Measurements from ENCODE around the gene FLOT1. TPM values are rescaled to one million over a fixed set of nuclear protein-coding genes. Genes with fewer than 3 reads are reported as not detected.

Gene FLOT1
- total and polyA plus RNA-seq, 4 donors = 69.4 to 215 (median 157) TPM

DNA sequence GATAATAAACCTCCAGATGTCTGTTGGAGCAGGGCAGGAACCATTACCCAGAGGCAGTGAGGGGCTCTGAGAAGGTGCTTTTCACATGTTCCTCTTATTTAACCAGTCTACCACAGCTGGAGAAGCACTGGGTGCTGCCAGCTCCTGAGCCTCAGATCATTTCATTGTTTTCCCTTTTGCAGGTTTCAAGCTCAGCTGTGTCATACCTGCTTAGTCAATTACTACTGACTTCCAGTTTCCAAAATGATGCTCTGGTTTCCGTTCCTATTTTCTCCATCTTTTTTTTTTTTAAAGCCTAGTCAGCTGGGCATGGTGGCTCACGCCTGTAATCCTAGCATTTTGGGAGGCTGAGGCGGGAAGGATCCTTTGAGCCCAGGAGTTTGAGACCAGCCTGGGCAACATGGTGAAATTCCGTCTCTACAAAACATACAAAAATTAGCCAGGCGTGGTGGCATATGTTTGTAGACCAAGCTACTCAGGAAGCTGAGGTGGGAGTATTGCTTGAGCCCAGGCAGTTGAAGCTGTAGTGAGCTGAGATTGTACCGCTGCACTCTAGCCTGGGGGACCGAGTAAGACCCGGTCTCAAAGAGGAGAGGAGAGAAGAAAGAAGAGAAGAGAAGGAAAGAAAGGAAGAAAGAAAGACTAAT is 6.7 kb downstream of the FLOT1 start:
- Histone ChIP-seq H3K27me3 (ENCODE audit: control insufficient read depth, insufficient read depth, low read length) (no peaks in the 10 kb centered on the region), H3K4me3 (ENCODE audit: low read depth, low read length) (no peak overlapping the region), H3K27ac (ENCODE audit: low read depth, low read length) (no peak overlapping the region), H3K9me3 (ENCODE audit: control insufficient read depth, insufficient read depth, low read length) (no peaks in the 10 kb centered on the region), H3K4me1 (ENCODE audit: control insufficient read depth, insufficient read depth, low read length) (peaks cover 5% of the 10 kb centered on the region), H3K36me3 (ENCODE audit: control insufficient read depth, insufficient read depth, low read length) (peaks cover 80% of the 10 kb centered on the region)
- no peak for DNase-seq (ENCODE audit: low read depth in 4 of 6, low spot score in 6 of 6)
- 97% methylated on average over 5 of the region's 8 CpGs for WGBS (ENCODE audit: insufficient coverage)

DNA sequence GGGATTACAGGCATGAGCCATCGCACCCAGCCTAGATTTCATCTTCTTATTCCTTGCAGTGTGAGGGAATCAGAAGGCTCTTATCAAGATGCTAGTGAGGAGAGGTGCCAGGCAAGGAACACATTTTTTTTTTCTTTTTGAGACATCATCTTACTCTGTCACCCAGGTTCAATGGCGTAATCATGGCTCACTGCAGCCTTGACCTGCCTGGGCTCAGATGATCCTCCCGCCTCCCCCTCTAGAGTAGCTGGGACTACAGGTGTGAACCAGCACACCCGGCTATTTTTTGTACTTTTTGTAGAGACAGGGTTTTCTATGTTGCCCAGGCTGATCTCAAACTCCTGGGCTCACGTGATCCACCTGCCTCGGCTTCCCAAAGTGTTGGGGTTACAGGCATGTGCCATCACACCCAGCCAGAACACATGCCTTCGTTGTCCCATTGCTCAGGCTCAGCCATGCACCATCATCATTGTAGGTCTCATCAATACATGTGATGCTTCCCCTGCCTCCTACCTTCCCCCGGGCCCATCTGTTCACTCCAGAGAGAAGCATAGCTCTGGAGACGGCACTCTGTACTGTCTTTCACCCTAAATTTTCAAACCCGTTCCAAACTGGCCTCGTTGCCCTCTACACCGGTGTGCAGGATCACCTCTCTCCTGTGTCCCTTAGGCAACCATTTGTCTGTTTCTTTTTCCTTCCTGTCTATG is 10.1 kb downstream of the FLOT1 start:
- Histone ChIP-seq H3K4me3 (ENCODE audit: low read depth, low read length) (no peak overlapping the region), H3K4me1 (ENCODE audit: control insufficient read depth, insufficient read depth, low read length) (peaks cover 9% of the 10 kb centered on the region), H3K27me3 (ENCODE audit: control insufficient read depth, insufficient read depth, low read length) (no peaks in the 10 kb centered on the region), H3K9me3 (ENCODE audit: control insufficient read depth, insufficient read depth, low read length) (no peaks in the 10 kb centered on the region), H3K36me3 (ENCODE audit: control insufficient read depth, insufficient read depth, low read length) (peaks cover 88% of the 10 kb centered on the region), H3K27ac (ENCODE audit: low read depth, low read length) (no peak overlapping the region)
- no peak for DNase-seq (ENCODE audit: low read depth in 4 of 6, low spot score in 6 of 6)
- WGBS (ENCODE audit: insufficient coverage) = 95% methylated on average over 8 of the region's 12 CpGs

DNA sequence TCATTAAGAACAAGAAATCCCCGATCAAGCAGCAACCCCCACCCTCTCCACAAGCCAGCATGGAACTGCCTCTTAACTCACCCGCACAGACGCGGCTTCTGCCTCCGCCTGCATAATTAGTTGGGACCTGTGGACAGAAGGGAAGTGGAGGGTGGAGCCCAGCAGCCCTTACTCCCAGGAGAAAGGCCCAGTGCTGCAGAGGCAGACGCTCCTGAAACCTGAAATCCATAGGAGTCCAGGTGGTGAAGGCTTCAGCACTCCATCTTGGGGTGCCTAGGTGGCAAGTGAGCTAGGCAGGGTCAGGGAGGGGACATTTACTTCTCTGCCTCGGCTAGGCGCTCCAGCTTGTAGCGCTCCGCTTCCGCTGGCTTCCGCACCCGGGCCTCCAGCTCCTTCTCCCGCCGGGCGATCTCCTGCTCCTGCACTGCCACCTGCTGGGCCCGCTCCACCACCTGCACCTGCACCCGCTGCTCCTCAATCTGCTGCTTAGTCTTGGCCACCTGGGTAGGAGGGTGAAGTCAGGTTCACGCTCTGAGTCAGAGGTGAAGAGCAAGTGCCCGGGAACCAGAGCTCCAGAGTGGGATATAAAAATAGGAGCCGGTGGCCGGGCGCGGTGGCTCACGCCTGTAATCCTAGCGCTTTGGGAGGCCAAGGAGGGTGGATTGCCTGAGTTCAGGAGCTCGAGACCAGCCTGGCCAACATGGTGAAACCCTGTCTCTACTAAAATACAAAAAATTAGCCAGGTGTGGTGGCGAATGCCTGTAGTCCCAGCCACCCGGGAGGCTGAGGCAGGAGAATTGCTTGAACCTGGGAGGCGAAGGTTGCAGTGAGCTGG is 11.7 kb downstream of the FLOT1 start:
- WGBS (ENCODE audit: insufficient coverage) = 58% methylated on average over 19 of the region's 30 CpGs
- H3K36me3 ChIP-seq (ENCODE audit: control insufficient read depth, insufficient read depth, low read length) = peaks cover 87% of the 10 kb centered on the region
- no peak overlapping the region for H3K4me3 ChIP-seq (ENCODE audit: low read depth, low read length)
- H3K4me1 ChIP-seq (ENCODE audit: control insufficient read depth, insufficient read depth, low read length) = peaks cover 9% of the 10 kb centered on the region
- H3K27me3 ChIP-seq (ENCODE audit: control insufficient read depth, insufficient read depth, low read length) = no peaks in the 10 kb centered on the region
- no peaks in the 10 kb centered on the region for H3K9me3 ChIP-seq (ENCODE audit: control insufficient read depth, insufficient read depth, low read length)
- H3K27ac ChIP-seq (ENCODE audit: low read depth, low read length) = no peak overlapping the region
- DNase-seq (ENCODE audit: low read depth in 4 of 6, low spot score in 6 of 6) = peak in 2 of 6 donors; percentile 62 to 81

DNA sequence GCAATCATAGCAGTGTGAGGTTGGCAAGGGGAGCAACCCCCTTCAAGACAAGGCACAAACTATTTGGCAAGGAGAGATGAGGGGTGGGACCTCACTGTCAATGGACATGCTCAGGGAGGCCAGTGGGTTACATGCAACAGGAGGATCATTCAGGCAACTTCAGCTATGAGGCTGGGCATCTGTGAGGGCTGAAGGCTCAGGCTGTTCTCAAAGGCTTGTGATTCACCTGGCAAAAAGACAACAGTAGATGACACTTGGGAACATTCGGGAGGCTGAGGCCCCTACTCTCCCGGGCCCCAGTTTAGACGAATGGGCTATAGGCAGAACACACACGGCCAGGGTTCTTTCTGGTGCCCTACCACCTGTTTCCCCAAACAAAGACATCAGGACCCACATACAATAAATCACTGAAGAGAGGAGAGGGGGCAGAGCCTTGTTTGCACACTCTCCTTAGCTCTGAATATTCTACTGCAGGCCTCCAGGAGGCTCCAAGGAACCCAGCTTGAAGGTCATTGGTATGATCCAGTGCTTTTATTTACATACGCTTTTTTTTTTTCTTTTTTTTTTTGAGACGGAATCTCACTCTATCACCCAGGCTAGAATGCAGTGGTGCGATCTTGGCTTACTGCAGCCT is 14.4 kb downstream of the FLOT1 start:
- Histone ChIP-seq H3K9me3 (ENCODE audit: control insufficient read depth, insufficient read depth, low read length) (no peaks in the 10 kb centered on the region), H3K36me3 (ENCODE audit: control insufficient read depth, insufficient read depth, low read length) (peaks cover 84% of the 10 kb centered on the region), H3K27ac (ENCODE audit: low read depth, low read length) (no peak overlapping the region), H3K4me1 (ENCODE audit: control insufficient read depth, insufficient read depth, low read length) (peaks cover 20% of the 10 kb centered on the region), H3K27me3 (ENCODE audit: control insufficient read depth, insufficient read depth, low read length) (no peaks in the 10 kb centered on the region), H3K4me3 (ENCODE audit: low read depth, low read length) (no peak overlapping the region)
- DNase-seq (ENCODE audit: low read depth in 4 of 6, low spot score in 6 of 6) = peak in 1 of 6 donors; percentile 5
- WGBS (ENCODE audit: insufficient coverage) = 50% methylated on average over 3 of the region's 7 CpGs

DNA sequence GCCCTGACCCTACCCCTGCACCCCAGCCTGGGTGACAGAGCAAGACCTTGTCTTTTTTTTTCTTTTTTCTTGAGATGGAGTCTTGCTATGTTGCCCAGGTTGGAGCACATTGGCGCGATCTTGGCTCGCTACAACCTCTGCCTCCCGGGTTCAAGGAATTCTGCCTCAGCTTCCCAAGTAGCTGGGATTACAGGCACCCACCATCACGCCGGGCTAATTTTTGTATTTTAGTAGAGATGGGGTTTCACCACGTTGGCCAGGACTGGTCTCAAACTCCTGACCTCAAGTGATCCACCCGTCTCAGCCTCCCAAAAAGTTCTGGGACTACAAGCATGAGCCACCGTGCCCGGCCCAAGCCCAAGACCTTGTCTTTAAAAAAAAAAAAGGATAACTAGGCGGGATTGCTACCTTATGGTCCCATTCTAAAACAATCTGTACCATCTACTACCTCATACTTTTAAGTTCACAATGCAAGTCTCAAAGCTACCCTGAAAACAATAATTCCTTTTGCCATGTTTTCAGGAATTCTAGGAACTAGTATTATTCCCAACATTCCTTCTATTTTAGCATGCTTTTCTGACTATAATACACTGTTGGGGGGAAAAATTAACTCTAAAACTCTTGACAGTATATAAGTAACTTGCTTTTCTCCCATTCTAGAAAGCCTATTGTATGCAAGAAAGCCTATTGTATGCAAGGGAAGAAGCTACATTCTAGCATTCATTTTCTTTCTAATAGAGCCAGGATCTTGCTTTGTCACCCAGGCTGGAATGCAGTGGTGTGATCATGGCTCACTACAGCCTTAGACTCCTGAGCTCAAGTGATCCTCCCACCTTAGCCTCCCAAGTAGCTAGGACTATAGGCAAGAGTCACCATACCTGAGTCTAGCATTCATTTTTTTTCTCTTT is 15.7 kb downstream of the FLOT1 start:
- peaks cover 84% of the 10 kb centered on the region for H3K36me3 ChIP-seq (ENCODE audit: control insufficient read depth, insufficient read depth, low read length)
- WGBS (ENCODE audit: insufficient coverage) = 78% methylated on average over 8 of the region's 11 CpGs
- no peak overlapping the region for H3K27ac ChIP-seq (ENCODE audit: low read depth, low read length)
- H3K4me3 ChIP-seq (ENCODE audit: low read depth, low read length) = no peak overlapping the region
- H3K27me3 ChIP-seq (ENCODE audit: control insufficient read depth, insufficient read depth, low read length) = no peaks in the 10 kb centered on the region
- H3K9me3 ChIP-seq (ENCODE audit: control insufficient read depth, insufficient read depth, low read length) = no peaks in the 10 kb centered on the region
- H3K4me1 ChIP-seq (ENCODE audit: control insufficient read depth, insufficient read depth, low read length) = peaks cover 31% of the 10 kb centered on the region
- DNase-seq (ENCODE audit: low read depth in 4 of 6, low spot score in 6 of 6) = no peak

DNA sequence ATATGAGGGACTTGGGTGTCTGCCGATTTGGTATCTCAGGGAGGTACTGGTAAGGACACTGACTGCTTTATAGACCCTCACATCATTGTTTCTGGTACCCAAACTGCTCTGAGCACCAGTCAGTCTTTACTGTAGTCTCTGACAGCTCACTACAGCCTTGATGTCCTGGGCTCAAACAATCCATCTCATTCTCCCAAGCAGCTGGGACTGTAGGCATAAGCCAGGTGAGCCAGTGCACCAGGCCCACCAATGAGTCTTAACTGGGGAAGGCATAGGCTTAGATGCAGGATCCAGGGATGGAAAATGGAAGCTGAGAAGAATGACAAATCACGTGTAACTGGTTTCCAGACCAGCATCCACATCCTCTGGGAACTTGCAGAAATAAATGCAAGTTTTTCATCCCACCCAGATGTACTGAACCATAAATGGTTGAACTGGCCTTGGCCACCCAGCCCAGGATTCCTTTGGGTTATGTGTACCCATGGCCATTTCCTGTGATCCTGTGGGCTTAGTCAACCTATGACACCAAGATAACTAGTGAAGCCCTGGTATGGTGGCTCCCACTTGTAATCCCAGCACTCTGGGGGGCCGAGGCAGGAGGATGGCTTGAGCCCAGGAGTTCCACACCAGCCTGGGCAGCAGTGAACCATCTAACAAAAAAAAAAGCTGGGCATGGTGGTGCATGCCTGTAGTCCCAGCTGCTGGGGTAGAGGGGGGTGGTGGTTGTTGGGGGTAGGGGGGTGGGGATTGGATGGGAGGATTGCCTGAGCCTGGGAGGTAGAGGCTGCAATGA is 16.6 kb downstream of the FLOT1 start:
- H3K4me1 ChIP-seq (ENCODE audit: control insufficient read depth, insufficient read depth, low read length) = peaks cover 33% of the 10 kb centered on the region
- DNase-seq (ENCODE audit: low read depth in 4 of 6, low spot score in 6 of 6) = peak in 1 of 6 donors; percentile 28
- H3K27me3 ChIP-seq (ENCODE audit: control insufficient read depth, insufficient read depth, low read length) = no peaks in the 10 kb centered on the region
- no peak overlapping the region for H3K4me3 ChIP-seq (ENCODE audit: low read depth, low read length)
- H3K27ac ChIP-seq (ENCODE audit: low read depth, low read length) = no peak overlapping the region
- H3K9me3 ChIP-seq (ENCODE audit: control insufficient read depth, insufficient read depth, low read length) = no peaks in the 10 kb centered on the region
- peaks cover 79% of the 10 kb centered on the region for H3K36me3 ChIP-seq (ENCODE audit: control insufficient read depth, insufficient read depth, low read length)
- WGBS (ENCODE audit: insufficient coverage) = 35% methylated on average over 2 of the region's 3 CpGs

DNA sequence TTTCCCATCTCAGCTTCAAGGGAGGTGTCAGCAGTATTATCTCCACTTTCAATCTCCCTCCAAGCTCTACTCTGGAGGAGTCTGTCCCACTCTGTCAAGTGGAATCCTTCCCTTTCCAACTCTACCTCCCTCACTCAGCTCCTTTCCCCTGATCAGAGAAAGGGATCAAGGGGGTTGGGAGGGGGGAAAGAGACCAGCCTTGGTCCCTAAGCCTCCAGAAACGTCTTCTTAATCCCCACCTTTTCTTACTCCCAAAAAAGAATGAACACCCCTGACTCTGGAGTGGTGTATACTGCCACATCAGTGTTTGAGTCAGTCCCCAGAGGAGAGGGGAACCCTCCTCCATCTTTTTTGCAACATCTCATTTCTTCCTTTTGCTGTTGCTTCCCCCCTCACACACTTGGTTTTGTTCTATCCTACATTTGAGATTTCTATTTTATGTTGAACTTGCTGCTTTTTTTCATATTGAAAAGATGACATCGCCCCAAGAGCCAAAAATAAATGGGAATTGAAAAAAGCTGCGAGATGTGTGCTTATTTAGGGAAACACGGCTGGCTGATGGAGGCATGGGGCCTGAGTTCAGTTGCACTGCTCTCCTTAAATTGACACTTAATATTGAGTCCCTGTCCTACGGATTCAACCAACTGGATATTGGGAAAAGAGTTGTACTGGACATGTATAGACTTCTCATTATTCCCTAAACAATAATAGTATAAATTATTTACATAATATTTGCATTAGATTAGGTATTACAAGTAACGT is 17.4 kb downstream of the FLOT1 start:
- WGBS (ENCODE audit: insufficient coverage) = 0% methylated on average over 2 of the region's 6 CpGs
- Histone ChIP-seq H3K4me1 (ENCODE audit: control insufficient read depth, insufficient read depth, low read length) (peaks cover 25% of the 10 kb centered on the region), H3K9me3 (ENCODE audit: control insufficient read depth, insufficient read depth, low read length) (no peaks in the 10 kb centered on the region), H3K36me3 (ENCODE audit: control insufficient read depth, insufficient read depth, low read length) (peaks cover 71% of the 10 kb centered on the region), H3K4me3 (ENCODE audit: low read depth, low read length) (no peak overlapping the region), H3K27ac (ENCODE audit: low read depth, low read length) (no peak overlapping the region), H3K27me3 (ENCODE audit: control insufficient read depth, insufficient read depth, low read length) (no peaks in the 10 kb centered on the region)
- DNase-seq (ENCODE audit: low read depth in 4 of 6, low spot score in 6 of 6) = peak in 1 of 6 donors; percentile 14

All from spinal cord (tissue), 10 donors.